Dermis lymphatic vessel endothelial cell (primary cell): ENCODE data around the gene PLSCR5. TPM values are rescaled to one million over a fixed set of nuclear protein-coding genes. Genes with fewer than 3 reads are reported as not detected.

Experiments
- total RNA-seq: library from RNA; depleted of rRNA; stranded (reverse); fragments of >200 nt; gene quantifications from 2 replicates; pipeline ENCODE4 v1.2.1, GENCODE V29; 2014

The PLSCR5 gene, protein sequence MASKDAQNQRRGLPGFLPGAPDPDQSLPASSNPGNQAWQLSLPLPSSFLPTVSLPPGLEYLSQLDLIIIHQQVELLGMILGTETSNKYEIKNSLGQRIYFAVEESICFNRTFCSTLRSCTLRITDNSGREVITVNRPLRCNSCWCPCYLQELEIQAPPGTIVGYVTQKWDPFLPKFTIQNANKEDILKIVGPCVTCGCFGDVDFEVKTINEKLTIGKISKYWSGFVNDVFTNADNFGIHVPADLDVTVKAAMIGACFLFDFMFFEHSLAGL
- total RNA-seq: not detected in 2 replicates

GRCh38 chr3:146605106-146605505 is at the start of gene PLSCR5:
TSS of gene PLSCR5 (minus strand) at chr3:146605346. CDS start at chr3:146605212, 134 bp downstream.

GRCh38 chr3:146544002-146544928 is 60.9 kb downstream of the PLSCR5 start, which contains the start of gene PLSCR1:
TSS of gene PLSCR1 (minus strand) at chr3:146544607. CDS start at chr3:146536552, 8,055 bp downstream.

Other genes starting within 250 kb of the PLSCR5 start
- not detected in 2 replicates for gene PLSCR2, start 135.8 kb downstream of the PLSCR5 start, total RNA-seq
- gene PLSCR1, start 60.7 kb downstream of the PLSCR5 start, total RNA-seq: 63.5 and 79.9 TPM in 2 replicates